BLaER1 treated with 17β-estradiol and CSF1 and Interleukin-3, amounts not matched to agents 10 nM and 100 nM (cell line): ENCODE data around the gene GSPT1.

ENCODE experiments used
- H3K27ac ChIP-seq, 11 experiments: shearing (Covaris generic); formaldehyde crosslinking; 2 replicates each; pipeline ENCODE4 v1.8.1; 2022
- H3K27me3 ChIP-seq, 11 experiments: shearing (Covaris generic); formaldehyde crosslinking; 2 replicates each; pipeline ENCODE4 v1.8.1; 2022
- H3K36me3 ChIP-seq, 11 experiments: shearing (Covaris generic); formaldehyde crosslinking; 2 replicates each; pipeline ENCODE4 v1.8.1; 2022
- H3K4me1 ChIP-seq, 10 experiments: shearing (Covaris generic); formaldehyde crosslinking; 2 replicates each; pipeline ENCODE4 v1.8.1; 2022
- H3K4me2 ChIP-seq, 11 experiments: shearing (Covaris generic); formaldehyde crosslinking; 2 replicates each; pipeline ENCODE4 v1.8.1; 2022
- H3K4me3 ChIP-seq, 10 experiments: shearing (Covaris generic); formaldehyde crosslinking; 2 replicates each; pipeline ENCODE4 v1.8.1; 2022
- H3K9ac ChIP-seq, 11 experiments: shearing (Covaris generic); formaldehyde crosslinking; 2 replicates each; pipeline ENCODE4 v1.8.1; 2022
- H3K9me3 ChIP-seq, 11 experiments: shearing (Covaris generic); formaldehyde crosslinking; replicated peaks in 1 of 11; 2 replicates each; pipeline ENCODE4 v1.8.1; 2022
- H4K20me1 ChIP-seq, 11 experiments: shearing (Covaris generic); formaldehyde crosslinking; 2 replicates each; pipeline ENCODE4 v1.8.1; 2022
- Cebpa-rat ChIP-seq, 11 experiments: shearing (Covaris generic); IDR thresholded peaks; 2 replicates each; pipeline ENCODE4 v1.8.1; 2022

The GSPT1 gene

GRCh38 chr16:11914210-11915113, 1.3 kb downstream of the GSPT1 start:
- Histone ChIP-seq H3K4me3 (peak overlapping the region; percentile 81 to 99 (median 96)), H3K4me2 (peak overlapping the region; percentile 79 to 92 (median 90)), H4K20me1 (peaks cover 48 to 62% (median 56%) of the 10 kb centered on the region in 11 experiments), H3K27ac (peak overlapping the region; percentile 81 to 97 (median 94)), H3K36me3 (peaks cover 0 to 38% (median 13%) of the 10 kb centered on the region in 11 experiments; a peak in 10 of 22 replicates), H3K27me3 (no peaks in the 10 kb centered on the region), H3K9me3 (no peaks in the 10 kb centered on the region), H3K9ac (peak overlapping the region; percentile 91 to 99 (median 95)), H3K4me1 (peaks cover 34 to 51% (median 48%) of the 10 kb centered on the region in 10 experiments)
- TF ChIP-seq Cebpa-rat (IDR thresholded peaks at IDR 0.05), result no peak

GRCh38 chr16:11913425-11914079, 2.2 kb downstream of the GSPT1 start:
- Histone ChIP-seq H3K27me3 (no peaks in the 10 kb centered on the region), H3K27ac (peak overlapping the region in 7 of 11 experiments; percentile 2 to 96 (median 92); a peak in 11 of 22 replicates)

GRCh38 chr16:11909653-11910545, 5.9 kb downstream of the GSPT1 start:
- H3K27me3 ChIP-seq, result no peaks in the 10 kb centered on the region
- peaks cover 34 to 61% (median 51%) of the 10 kb centered on the region in 10 experiments for H3K4me1 ChIP-seq
- peaks cover 5 to 80% (median 50%) of the 10 kb centered on the region in 11 experiments for H3K36me3 ChIP-seq
- H3K4me3 ChIP-seq, result no peak overlapping the region
- peak overlapping the region in 10 of 11 experiments; percentile 0 to 92 (median 30); a peak in 13 of 22 replicates for H3K4me2 ChIP-seq
- H4K20me1 ChIP-seq, result peaks cover 91 to 100% (median 99%) of the 10 kb centered on the region in 11 experiments
- H3K9me3 ChIP-seq, result no peaks in the 10 kb centered on the region
- TF ChIP-seq Cebpa-rat (IDR thresholded peaks at IDR 0.05), result no peak
- 0 out of 22 replicates have a peak overlapping the region, but pooled peaks of 1 of the 11 experiments have one; percentile 15 for H3K27ac ChIP-seq
- peak overlapping the region in 2 of 11 experiments; percentile 19 to 39; a peak in 2 of 22 replicates for H3K9ac ChIP-seq

More at GRCh38 chr16:11913425-11914079, 2.2 kb downstream of the GSPT1 start:
- Histone ChIP-seq H3K4me3 (peak overlapping the region; percentile 81 to 99 (median 96)), H3K4me2 (peak overlapping the region; percentile 79 to 92 (median 90)), H3K4me1 (peaks cover 34 to 53% (median 50%) of the 10 kb centered on the region in 10 experiments), H4K20me1 (peaks cover 57 to 71% (median 65%) of the 10 kb centered on the region in 11 experiments), H3K9me3 (no peaks in the 10 kb centered on the region), H3K36me3 (peaks cover 0 to 47% (median 18%) of the 10 kb centered on the region in 11 experiments; a peak in 12 of 22 replicates), H3K9ac (peak overlapping the region; percentile 91 to 99 (median 95))
- TF ChIP-seq Cebpa-rat (IDR thresholded peaks at IDR 0.05), result no peak

GRCh38 chr16:11907160-11907970, 8.4 kb downstream of the GSPT1 start:
- Histone ChIP-seq H3K36me3 (peaks cover 5 to 91% (median 68%) of the 10 kb centered on the region in 11 experiments), H3K27me3 (no peaks in the 10 kb centered on the region), H3K9me3 (no peaks in the 10 kb centered on the region), H3K27ac (no peak overlapping the region), H3K4me2 (no peak overlapping the region), H3K4me1 (peaks cover 24 to 55% (median 34%) of the 10 kb centered on the region in 10 experiments), H4K20me1 (peaks cover 97 to 100% (median 100%) of the 10 kb centered on the region in 11 experiments), H3K9ac (no peak overlapping the region), H3K4me3 (no peak overlapping the region)
- no peak for TF ChIP-seq Cebpa-rat (IDR thresholded peaks at IDR 0.05)

GRCh38 chr16:11903906-11904305, 11.8 kb downstream of the GSPT1 start:
- TF ChIP-seq Cebpa-rat (IDR thresholded peaks at IDR 0.05), result no peak

DNA sequence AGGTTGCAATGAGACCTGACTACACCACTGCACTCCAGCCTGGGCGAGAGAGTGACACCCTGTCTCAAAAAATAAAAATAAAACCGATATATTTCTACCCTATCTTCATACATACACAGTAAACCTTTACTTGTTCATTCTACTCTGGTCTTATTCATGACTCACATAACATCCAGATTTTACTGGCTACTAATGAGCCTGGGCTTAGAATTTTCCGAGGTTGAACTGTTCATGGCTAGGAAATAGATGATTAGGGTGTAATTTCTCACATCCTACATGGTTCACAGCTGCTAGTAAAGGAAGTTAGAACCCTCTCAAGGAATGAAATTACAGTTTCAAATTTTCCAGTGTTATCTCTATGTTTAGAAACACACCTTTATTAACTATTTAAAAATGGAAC, 14.7 kb downstream of the GSPT1 start:
- H3K4me1 ChIP-seq, result peaks cover 12 to 36% (median 24%) of the 10 kb centered on the region in 10 experiments; a peak in 19 of 20 replicates
- no peaks in the 10 kb centered on the region for H3K9me3 ChIP-seq
- TF ChIP-seq Cebpa-rat (IDR thresholded peaks at IDR 0.05), result no peak
- no peak overlapping the region for H3K27ac ChIP-seq
- no peak overlapping the region for H3K9ac ChIP-seq
- no peaks in the 10 kb centered on the region for H3K27me3 ChIP-seq
- H3K4me2 ChIP-seq, result no peak overlapping the region
- H4K20me1 ChIP-seq, result peaks cover 98 to 100% (median 100%) of the 10 kb centered on the region in 11 experiments
- peaks cover 15 to 92% (median 78%) of the 10 kb centered on the region in 11 experiments for H3K36me3 ChIP-seq
- H3K4me3 ChIP-seq, result no peak overlapping the region

More at GRCh38 chr16:11903906-11904305, 11.8 kb downstream of the GSPT1 start:
- Histone ChIP-seq H3K36me3 (peaks cover 11 to 90% (median 78%) of the 10 kb centered on the region in 11 experiments), H3K4me2 (no peak overlapping the region), H3K9me3 (no peaks in the 10 kb centered on the region), H3K9ac (no peak overlapping the region), H3K27ac (no peak overlapping the region), H4K20me1 (peaks cover 97 to 100% (median 100%) of the 10 kb centered on the region in 11 experiments), H3K4me1 (peaks cover 0 to 31% (median 14%) of the 10 kb centered on the region in 10 experiments; a peak in 14 of 20 replicates), H3K27me3 (no peaks in the 10 kb centered on the region), H3K4me3 (no peak overlapping the region)

DNA sequence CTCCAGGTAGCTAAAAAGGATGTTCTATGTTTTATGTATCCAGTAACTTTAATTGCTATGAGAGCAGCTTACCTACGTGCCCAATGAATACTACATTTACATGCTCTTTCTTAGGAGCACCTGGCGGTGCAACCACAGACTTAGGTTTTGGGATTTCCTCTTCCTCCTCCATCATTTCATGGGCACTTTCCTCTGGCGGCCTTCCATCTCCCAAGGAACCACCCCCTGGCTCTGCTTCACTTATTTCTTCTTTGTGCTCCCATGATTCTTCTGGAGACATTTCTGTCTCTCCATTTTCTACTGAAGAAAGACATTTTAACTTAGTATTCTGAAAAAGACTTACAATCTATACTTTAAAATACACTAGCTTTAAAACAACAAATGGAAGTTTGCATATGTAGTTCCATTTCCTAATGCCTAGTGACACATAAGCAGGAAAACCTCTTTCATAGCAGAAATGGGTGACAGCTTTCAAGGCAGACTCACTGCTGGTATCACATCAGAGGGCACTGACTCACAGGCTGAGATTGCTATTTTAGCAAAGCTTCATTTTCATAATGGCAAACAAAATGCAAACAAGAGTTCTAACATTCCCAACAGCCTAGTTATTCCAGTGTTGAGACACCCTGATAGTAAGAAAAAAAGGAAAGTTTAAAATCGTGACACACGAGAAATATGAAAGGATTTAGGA, 19.1 kb downstream of the GSPT1 start:
- Histone ChIP-seq H3K4me1 (peaks cover 5 to 24% (median 17%) of the 10 kb centered on the region in 10 experiments; a peak in 17 of 20 replicates), H3K9me3 (no peaks in the 10 kb centered on the region), H3K4me3 (no peak overlapping the region), H3K36me3 (peaks cover 59 to 99% (median 89%) of the 10 kb centered on the region in 11 experiments), H3K27me3 (no peaks in the 10 kb centered on the region), H3K9ac (peak overlapping the region in 2 of 11 experiments; percentile 6 to 42; a peak in 1 of 22 replicates), H4K20me1 (peaks cover 72 to 100% (median 89%) of the 10 kb centered on the region in 11 experiments; a peak in 21 of 22 replicates), H3K4me2 (peak overlapping the region in 4 of 11 experiments; percentile 3 to 34 (median 14); a peak in 7 of 22 replicates), H3K27ac (peak overlapping the region in 3 of 11 experiments; percentile 10 to 42 (median 23); a peak in 5 of 22 replicates)
- no peak for TF ChIP-seq Cebpa-rat (IDR thresholded peaks at IDR 0.05)
